Measurements from ENCODE around the gene NTSR2.

GRCh38 chr2:11691076-11691660 lies 21.2 kb upstream of the NTSR2 start:
- no peak for TF ChIP-seq CTCF (IDR thresholded peaks at IDR 0.05; ENCODE audit: low read length)
- TF ChIP-seq EZH2 (optimal IDR thresholded peaks at IDR 0.05; ENCODE audit: low read depth, low read length), result no peak

Data from MM.1S (cell line).